C4-2B (cell line): ENCODE results near the gene BFSP1.
A peak's percentile ranks its signal among the peaks of the same experiment; 100 is the strongest.

ENCODE experiments used
- H3K27ac ChIP-seq: fragments of 450-650 bp; 2 replicates; pipeline ENCODE4 v1.5.1; 2017
- ZFX ChIP-seq: fragments of 450-650 bp; IDR thresholded peaks from 2 replicates; pipeline ENCODE4 v1.6.1; 2017
- TF ChIP-seq, protein P1 (sequence below): fragments of 450-650 bp; conservative IDR thresholded peaks from 2 replicates; pipeline ENCODE4 v1.5.1; 2017; ENCODE audit warnings: mild to moderate bottlenecking

The BFSP1 gene

DNA sequence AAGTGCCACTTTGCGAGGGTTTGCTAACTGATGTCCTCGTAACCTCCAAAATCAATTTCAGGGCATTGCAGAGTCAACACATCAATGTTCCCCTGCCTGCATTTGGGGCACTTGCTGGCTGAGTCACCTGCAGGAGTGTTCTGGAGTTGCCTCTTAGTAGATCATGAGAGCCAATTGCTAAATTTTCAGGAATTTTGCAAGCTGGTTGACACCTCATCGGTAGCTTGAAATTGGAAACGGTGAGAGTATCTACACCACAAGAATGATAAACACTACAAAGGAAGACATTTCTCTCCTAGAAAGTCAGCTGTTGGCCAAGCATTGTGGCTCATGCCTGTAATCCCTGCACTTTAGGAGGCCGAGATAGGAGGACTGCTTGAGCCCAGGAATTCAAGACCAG lies 10.8 kb upstream of the BFSP1 start:
- no peak overlapping the region for H3K27ac ChIP-seq
- no peak for TF ChIP-seq ZFX
- TF ChIP-seq, protein P1, sequence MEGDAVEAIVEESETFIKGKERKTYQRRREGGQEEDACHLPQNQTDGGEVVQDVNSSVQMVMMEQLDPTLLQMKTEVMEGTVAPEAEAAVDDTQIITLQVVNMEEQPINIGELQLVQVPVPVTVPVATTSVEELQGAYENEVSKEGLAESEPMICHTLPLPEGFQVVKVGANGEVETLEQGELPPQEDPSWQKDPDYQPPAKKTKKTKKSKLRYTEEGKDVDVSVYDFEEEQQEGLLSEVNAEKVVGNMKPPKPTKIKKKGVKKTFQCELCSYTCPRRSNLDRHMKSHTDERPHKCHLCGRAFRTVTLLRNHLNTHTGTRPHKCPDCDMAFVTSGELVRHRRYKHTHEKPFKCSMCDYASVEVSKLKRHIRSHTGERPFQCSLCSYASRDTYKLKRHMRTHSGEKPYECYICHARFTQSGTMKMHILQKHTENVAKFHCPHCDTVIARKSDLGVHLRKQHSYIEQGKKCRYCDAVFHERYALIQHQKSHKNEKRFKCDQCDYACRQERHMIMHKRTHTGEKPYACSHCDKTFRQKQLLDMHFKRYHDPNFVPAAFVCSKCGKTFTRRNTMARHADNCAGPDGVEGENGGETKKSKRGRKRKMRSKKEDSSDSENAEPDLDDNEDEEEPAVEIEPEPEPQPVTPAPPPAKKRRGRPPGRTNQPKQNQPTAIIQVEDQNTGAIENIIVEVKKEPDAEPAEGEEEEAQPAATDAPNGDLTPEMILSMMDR: no peak

DNA sequence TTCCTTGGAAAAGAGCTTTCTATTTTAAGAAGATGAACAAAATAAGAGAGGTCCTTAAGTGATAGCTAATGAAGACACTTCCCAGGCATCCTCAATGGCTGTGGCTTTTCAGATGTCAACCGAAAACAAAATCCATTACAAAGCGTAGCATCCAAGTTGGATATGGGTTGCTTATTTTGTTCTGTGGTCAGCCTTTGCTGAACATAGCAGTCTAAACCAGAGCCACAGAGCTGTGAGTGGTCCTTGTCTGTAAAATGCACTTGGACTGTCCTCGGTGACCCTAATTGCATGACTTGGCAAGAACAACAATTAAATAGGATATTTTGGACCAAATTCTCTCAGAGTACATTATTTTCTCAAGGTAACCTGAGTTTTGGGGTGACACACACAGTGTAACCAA lies 10.4 kb upstream of the BFSP1 start:
- TF ChIP-seq, protein P1: no peak
- TF ChIP-seq ZFX: no peak
- H3K27ac ChIP-seq: no peak overlapping the region

DNA sequence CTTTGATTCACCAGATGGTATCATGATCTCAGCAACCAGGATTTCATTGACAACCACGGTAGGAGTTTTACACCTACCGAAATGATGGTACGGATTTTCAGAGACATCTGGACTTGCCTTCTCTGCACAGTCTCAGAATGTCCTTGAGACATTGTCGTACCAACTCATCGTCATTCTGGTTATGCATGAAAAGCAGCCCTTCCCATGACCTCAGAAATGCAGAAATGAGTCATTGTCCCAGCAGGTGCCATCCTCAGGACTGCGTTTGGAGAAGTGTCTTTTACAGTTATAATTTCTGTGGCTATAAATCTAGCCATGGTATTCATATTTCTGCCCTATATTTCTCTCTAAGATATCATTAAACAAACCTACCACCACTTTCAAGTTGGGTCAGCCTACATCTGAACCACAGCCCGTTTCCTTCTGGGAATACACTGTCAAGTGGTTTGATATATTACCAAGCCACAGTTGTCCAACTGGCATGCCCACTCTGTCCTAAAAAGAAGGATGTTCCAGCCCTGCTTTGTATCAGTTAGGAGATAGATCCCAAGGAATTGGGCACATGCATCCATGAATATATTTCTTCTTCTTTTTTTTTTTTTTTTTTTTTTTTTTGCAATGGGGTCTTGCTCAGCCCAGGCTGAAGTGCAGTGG lies 7.5 kb upstream of the BFSP1 start:
- no peak overlapping the region for H3K27ac ChIP-seq
- TF ChIP-seq ZFX: no peak
- TF ChIP-seq, protein P1: no peak

DNA sequence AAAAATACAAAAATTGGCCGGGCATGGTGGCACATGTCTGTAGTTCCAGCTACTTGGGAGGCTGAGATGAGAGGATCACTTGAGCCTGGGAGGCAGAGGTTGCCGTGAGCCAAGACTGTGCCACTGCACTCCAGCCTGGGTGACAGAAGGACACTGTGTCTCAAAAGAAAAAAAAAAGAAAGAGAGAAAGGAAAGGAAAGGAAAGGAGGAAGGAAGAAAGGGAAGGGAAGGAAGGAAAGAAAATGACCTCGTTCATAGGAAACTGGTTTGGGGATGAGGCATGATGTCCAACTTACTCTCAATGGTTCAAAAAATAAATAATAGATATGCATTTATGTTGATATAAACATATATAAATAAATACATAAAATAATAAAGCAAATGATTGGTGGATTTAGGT lies 6.8 kb upstream of the BFSP1 start:
- TF ChIP-seq ZFX: no peak
- TF ChIP-seq, protein P1: no peak
- H3K27ac ChIP-seq: no peak overlapping the region

DNA sequence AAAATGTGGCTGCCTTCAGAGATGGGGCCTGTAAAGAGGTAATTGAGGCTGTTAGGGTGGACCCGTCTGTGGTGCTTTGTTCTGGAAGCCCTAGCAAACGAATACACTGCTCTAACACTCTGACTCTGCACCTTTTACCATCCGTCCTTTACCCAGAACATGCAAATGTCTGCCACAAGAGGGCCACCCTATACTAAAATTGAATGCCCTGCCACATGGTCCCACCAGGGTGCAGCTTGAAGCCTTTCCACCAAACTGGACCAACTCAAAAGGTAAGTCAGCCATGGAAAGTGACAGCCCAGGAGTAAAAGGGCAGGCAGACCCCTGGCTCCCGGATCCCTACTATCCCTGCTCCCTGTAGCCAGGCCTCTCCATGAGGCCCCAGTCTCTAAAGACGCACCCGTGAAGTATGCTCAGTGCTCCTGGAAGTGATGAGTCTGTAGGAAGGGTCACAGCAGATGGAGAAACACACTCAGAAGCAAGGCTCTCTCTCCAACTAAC lies 5.8 kb upstream of the BFSP1 start:
- H3K27ac ChIP-seq: no peak overlapping the region

DNA sequence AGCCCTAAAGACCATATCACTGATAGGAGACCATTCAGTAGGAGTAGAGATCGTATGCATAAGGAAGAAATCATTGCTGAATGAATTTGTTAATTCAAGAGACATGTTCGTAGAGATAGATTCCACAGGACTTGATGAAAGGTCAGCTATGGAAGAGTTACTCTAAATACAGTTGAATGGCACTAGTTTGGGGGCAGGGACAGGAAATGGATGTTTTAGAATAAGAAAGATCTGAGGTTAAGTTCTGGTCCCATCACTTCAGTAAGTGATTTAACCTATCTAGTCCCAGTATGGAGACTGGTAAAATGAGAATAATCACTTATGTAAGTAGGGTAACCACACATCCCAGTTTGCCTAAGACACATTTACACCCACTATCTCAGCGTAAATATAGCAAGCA lies 2.9 kb upstream of the BFSP1 start:
- no peak overlapping the region for H3K27ac ChIP-seq
- TF ChIP-seq ZFX: no peak

More for the DNA sequence above, 5.8 kb upstream of the BFSP1 start:
- TF ChIP-seq, protein P1: peak; percentile 85
- no peak for TF ChIP-seq ZFX

DNA sequence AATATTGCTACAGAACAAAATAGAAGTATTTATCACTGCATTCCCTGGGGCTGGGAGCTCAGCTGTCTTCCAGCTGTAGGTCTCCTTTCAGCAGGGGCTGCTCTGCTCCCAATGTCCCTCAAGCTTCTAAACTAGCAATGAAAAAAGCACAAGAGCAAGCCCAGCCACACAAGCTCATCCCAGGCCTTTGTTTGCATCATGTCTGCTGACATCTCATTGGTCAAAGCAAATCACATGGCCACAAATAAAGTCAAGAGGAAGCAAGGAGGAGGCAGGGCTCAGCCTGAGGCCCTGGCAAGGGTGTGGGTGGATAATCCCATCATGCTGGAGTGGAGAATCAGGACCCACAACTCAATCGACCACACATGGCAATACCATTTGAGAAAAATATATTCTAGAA lies 2.2 kb upstream of the BFSP1 start:
- no peak overlapping the region for H3K27ac ChIP-seq
- TF ChIP-seq, protein P1: no peak
- no peak for TF ChIP-seq ZFX

DNA sequence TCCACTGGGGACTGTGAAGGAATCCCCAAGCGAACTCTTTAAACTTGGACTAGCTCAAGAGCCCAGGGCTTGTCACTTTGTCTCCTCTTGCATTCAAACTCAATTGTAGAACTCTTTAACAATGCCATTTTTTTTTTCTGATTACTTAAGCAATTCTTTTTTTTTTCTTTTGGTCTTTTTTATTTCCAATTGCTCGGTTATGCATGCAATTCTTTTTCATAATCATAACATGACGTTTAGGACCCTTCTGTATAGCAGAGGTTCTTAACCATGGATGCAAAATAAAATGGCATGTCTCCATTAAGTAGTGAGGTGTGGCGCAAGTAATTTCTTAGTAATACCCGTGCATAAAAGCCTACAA lies 466 bp upstream of the BFSP1 start:
- H3K27ac ChIP-seq: no peak overlapping the region
- TF ChIP-seq, protein P1: no peak
- no peak for TF ChIP-seq ZFX
